Measurements from ENCODE around the gene ZNHIT1.
"Not testable (repeated sequence)": the region's sequence is repeated elsewhere in the genome, so short reads cannot be mapped to it uniquely, and the experiment has no call there.

Gene ZNHIT1

GRCh38 chr7:101200862-101201599 lies 16.9 kb upstream of the ZNHIT1 start, which contains the start of gene MOGAT3:
MOGAT3 (minus strand) TSS chr7:101201036; CDS start chr7:101200854, 182 bp downstream.
- TF ChIP-seq CTCF (IDR thresholded peaks at IDR 0.05; ENCODE audit: low read depth, low read length, missing control alignments) = no peak
- no peak for DNase-seq (ENCODE audit: extremely low read depth, low read depth)
- H3K4me3 ChIP-seq (replicated peaks; ENCODE audit: low read depth, low read length) = no peak within 1 kb of the TSS

GRCh38 chr7:101201695-101202602 lies 16.0 kb upstream of the ZNHIT1 start:
- H3K4me3 ChIP-seq (replicated peaks; ENCODE audit: low read depth, low read length) = no peak overlapping the region
- DNase-seq (ENCODE audit: extremely low read depth, low read depth) = no peak
- no peak for TF ChIP-seq CTCF (IDR thresholded peaks at IDR 0.05; ENCODE audit: low read depth, low read length, missing control alignments)

- TF ChIP-seq CTCF (IDR thresholded peaks at IDR 0.05; ENCODE audit: low read depth, low read length, missing control alignments) = no peak
- no peak overlapping the region for H3K4me3 ChIP-seq (replicated peaks; ENCODE audit: low read depth, low read length)
Observed at GRCh38 chr7:101202603-101202918, 15.4 kb upstream of the ZNHIT1 start.

GRCh38 chr7:101203740-101204738 lies 13.9 kb upstream of the ZNHIT1 start:
- not testable (repeated sequence) for DNase-seq (ENCODE audit: extremely low read depth, low read depth); H3K4me3 ChIP-seq (replicated peaks; ENCODE audit: low read depth, low read length)

More at GRCh38 chr7:101202603-101202918, 15.4 kb upstream of the ZNHIT1 start:
- no peak for DNase-seq (ENCODE audit: extremely low read depth, low read depth)

- no peak overlapping the region for H3K4me3 ChIP-seq (replicated peaks; ENCODE audit: low read depth, low read length)
- TF ChIP-seq CTCF (IDR thresholded peaks at IDR 0.05; ENCODE audit: low read depth, low read length, missing control alignments) = no peak
Observed at GRCh38 chr7:101205901-101206664, 11.9 kb upstream of the ZNHIT1 start.

GRCh38 chr7:101206665-101207042 lies 11.3 kb upstream of the ZNHIT1 start:
- H3K4me3 ChIP-seq (replicated peaks; ENCODE audit: low read depth, low read length) = no peak overlapping the region
- DNase-seq (ENCODE audit: extremely low read depth, low read depth) = no peak
- TF ChIP-seq CTCF (IDR thresholded peaks at IDR 0.05; ENCODE audit: low read depth, low read length, missing control alignments) = no peak

More at GRCh38 chr7:101205901-101206664, 11.9 kb upstream of the ZNHIT1 start:
- DNase-seq (ENCODE audit: extremely low read depth, low read depth) = no peak

All from HFF-Myc (cell line).